ENCODE results near the gene BCL2. TPM values are rescaled to one million over a fixed set of nuclear protein-coding genes. Genes with fewer than 3 reads are reported as not detected.

BCL2 gene
- total RNA-seq, 1 donor from 2014 or later: 4.9 TPM

DNA sequence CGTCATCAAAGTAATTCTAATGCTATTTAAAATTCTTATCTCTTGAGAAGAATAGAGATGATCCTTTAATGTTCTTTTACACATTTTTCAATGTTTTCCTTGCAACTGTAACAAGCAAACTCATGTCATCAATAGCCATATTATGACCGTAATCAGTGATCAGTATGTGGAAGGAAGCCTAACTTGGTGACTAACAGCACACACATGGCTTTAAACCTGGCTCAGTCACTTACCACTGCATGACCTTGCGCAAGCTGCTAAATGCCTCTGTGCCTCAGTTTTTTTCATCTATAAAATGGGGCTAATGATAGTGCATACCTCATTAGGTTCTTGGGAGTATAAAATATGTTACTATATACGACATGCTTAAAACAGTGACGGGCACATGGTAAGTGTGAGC, 149.7 kb downstream of the BCL2 start:
- H3K4me3 Mint-ChIP-seq: no peak overlapping the region
- H3K4me1 Mint-ChIP-seq: peaks cover 5% of the 10 kb centered on the region
- Histone ChIP-seq H3K27me3 (no peaks in the 10 kb centered on the region), H3K4me1 (no peaks in the 10 kb centered on the region), H3F3A (ENCODE audit: low read depth) (no peaks in the 10 kb centered on the region), H2AFZ (replicated peaks) (no peak overlapping the region), H3K79me2 (ENCODE audit: low read depth) (no peaks in the 10 kb centered on the region), H3K27ac (no peak overlapping the region), H3K9me3 (ENCODE audit: low read depth) (no peaks in the 10 kb centered on the region), H3K4me3 (no peak overlapping the region), H4K20me1 (ENCODE audit: low read depth) (no peaks in the 10 kb centered on the region), H3K9ac (no peak overlapping the region), H3K4me2 (no peak overlapping the region), H3K36me3 (no peaks in the 10 kb centered on the region)
- H3K9me3 Mint-ChIP-seq: peaks cover 2% of the 10 kb centered on the region
- peaks cover 4% of the 10 kb centered on the region for H3K27me3 Mint-ChIP-seq (ENCODE audit: insufficient read depth, low read depth)
- TF ChIP-seq EZH2 (IDR thresholded peaks at IDR 0.05) (no peak), EZH2phosphoT487 (IDR thresholded peaks at IDR 0.05) (no peak)
- TF ChIP-seq, protein P1, sequence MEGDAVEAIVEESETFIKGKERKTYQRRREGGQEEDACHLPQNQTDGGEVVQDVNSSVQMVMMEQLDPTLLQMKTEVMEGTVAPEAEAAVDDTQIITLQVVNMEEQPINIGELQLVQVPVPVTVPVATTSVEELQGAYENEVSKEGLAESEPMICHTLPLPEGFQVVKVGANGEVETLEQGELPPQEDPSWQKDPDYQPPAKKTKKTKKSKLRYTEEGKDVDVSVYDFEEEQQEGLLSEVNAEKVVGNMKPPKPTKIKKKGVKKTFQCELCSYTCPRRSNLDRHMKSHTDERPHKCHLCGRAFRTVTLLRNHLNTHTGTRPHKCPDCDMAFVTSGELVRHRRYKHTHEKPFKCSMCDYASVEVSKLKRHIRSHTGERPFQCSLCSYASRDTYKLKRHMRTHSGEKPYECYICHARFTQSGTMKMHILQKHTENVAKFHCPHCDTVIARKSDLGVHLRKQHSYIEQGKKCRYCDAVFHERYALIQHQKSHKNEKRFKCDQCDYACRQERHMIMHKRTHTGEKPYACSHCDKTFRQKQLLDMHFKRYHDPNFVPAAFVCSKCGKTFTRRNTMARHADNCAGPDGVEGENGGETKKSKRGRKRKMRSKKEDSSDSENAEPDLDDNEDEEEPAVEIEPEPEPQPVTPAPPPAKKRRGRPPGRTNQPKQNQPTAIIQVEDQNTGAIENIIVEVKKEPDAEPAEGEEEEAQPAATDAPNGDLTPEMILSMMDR (IDR thresholded peaks at IDR 0.05): no peak
- no peak overlapping the region for H3K27ac Mint-ChIP-seq
- peaks cover 2% of the 10 kb centered on the region for H3K36me3 Mint-ChIP-seq
- no peak for DNase-seq (ENCODE audit: low spot score)

DNA sequence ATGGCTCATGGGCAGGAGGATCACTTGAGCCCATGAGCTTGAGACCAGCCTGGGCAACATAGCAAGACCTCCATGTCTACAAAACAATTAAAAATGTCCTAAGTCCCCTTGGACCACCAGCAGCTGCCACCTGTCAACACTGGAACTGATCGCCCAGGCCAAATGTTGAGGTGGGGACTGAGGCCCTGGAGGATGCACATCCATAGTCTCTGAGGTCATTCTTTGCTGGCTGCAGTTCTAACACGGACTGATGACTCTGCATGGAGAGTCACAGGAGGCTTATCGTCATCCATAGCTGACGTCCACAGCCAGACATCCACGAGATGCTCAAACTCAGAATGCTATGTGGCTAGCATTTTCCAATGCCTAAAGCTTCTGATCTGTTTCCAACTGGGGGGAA, 151.3 kb downstream of the BCL2 start:
- H3K4me3 ChIP-seq: no peak overlapping the region
- no peak for TF ChIP-seq EZH2phosphoT487 (IDR thresholded peaks at IDR 0.05)
- TF ChIP-seq EZH2 (IDR thresholded peaks at IDR 0.05): no peak
- TF ChIP-seq, protein P1 (IDR thresholded peaks at IDR 0.05): no peak
- no peak overlapping the region for H3K27ac Mint-ChIP-seq
- DNase-seq (ENCODE audit: low spot score): no peak
- no peaks in the 10 kb centered on the region for H3K4me1 ChIP-seq
- no peak overlapping the region for H3K9ac ChIP-seq
- H3K27ac ChIP-seq: no peak overlapping the region
- peaks cover 5% of the 10 kb centered on the region for H3K27me3 Mint-ChIP-seq (ENCODE audit: insufficient read depth, low read depth)
- no peaks in the 10 kb centered on the region for H3K36me3 ChIP-seq
- no peaks in the 10 kb centered on the region for H4K20me1 ChIP-seq (ENCODE audit: low read depth)
- no peaks in the 10 kb centered on the region for H3K79me2 ChIP-seq (ENCODE audit: low read depth)
- H3K27me3 ChIP-seq: no peaks in the 10 kb centered on the region
- no peaks in the 10 kb centered on the region for H3F3A ChIP-seq (ENCODE audit: low read depth)
- no peak overlapping the region for H3K4me2 ChIP-seq
- peaks cover 5% of the 10 kb centered on the region for H3K4me1 Mint-ChIP-seq
- no peaks in the 10 kb centered on the region for H3K9me3 Mint-ChIP-seq
- H2AFZ ChIP-seq (replicated peaks): no peak overlapping the region
- no peak overlapping the region for H3K4me3 Mint-ChIP-seq
- H3K36me3 Mint-ChIP-seq: no peaks in the 10 kb centered on the region
- no peaks in the 10 kb centered on the region for H3K9me3 ChIP-seq (ENCODE audit: low read depth)

DNA sequence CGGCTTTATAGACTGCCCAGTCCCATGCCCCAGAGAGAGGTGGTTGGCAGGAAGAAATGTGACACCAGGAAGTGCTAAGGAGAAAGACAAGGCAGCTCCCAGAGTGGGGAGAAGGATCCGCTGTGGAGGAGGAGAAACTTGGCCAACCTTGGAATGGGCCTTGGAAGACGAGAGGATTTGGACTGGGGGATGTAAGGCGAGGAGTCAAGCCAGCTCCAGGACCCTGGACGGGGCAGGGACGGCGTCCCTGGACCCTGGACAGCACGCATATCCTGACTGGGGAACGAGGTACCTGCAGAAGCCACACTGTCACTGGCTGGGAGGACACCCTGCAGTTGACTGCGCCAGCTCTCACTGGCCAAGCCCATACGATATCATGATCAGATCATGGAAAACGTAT, 153.4 kb downstream of the BCL2 start:
- peaks cover 5% of the 10 kb centered on the region for H3K27me3 Mint-ChIP-seq (ENCODE audit: insufficient read depth, low read depth)
- no peak overlapping the region for H3K9ac ChIP-seq
- no peak overlapping the region for H2AFZ ChIP-seq (replicated peaks)
- no peaks in the 10 kb centered on the region for H3K27me3 ChIP-seq
- H3K4me2 ChIP-seq: no peak overlapping the region
- TF ChIP-seq EZH2phosphoT487 (IDR thresholded peaks at IDR 0.05) (no peak), EZH2 (IDR thresholded peaks at IDR 0.05) (no peak)
- TF ChIP-seq, protein P1 (IDR thresholded peaks at IDR 0.05): no peak
- no peaks in the 10 kb centered on the region for H3K79me2 ChIP-seq (ENCODE audit: low read depth)
- peaks cover 11% of the 10 kb centered on the region for H3K4me1 Mint-ChIP-seq
- H3K27ac ChIP-seq: no peak overlapping the region
- DNase-seq (ENCODE audit: low spot score): no peak
- no peaks in the 10 kb centered on the region for H3F3A ChIP-seq (ENCODE audit: low read depth)
- H4K20me1 ChIP-seq (ENCODE audit: low read depth): no peaks in the 10 kb centered on the region
- no peak overlapping the region for H3K27ac Mint-ChIP-seq
- H3K4me3 Mint-ChIP-seq: no peak overlapping the region
- H3K4me3 ChIP-seq: no peak overlapping the region
- no peaks in the 10 kb centered on the region for H3K36me3 ChIP-seq
- no peaks in the 10 kb centered on the region for H3K36me3 Mint-ChIP-seq
- no peaks in the 10 kb centered on the region for H3K4me1 ChIP-seq
- H3K9me3 Mint-ChIP-seq: no peaks in the 10 kb centered on the region
- H3K9me3 ChIP-seq (ENCODE audit: low read depth): no peaks in the 10 kb centered on the region
